Stimulated activated CD4-positive, alpha-beta T cell treated with anti-CD3 and anti-CD28 coated beads, Interleukin-12 subunit alpha, Interleukin-12 subunit beta, amount 100 ng/mL, for 24 hours (primary cell): ENCODE measurements around the gene EYA2.

Experiments used
- DNase-seq, 2 experiments: peaks; one replicate each; pipeline ENCODE4 v3.0.0-alpha.2; 2020; ENCODE audit warnings: low read depth in 2 of 2

The EYA2 gene

DNA sequence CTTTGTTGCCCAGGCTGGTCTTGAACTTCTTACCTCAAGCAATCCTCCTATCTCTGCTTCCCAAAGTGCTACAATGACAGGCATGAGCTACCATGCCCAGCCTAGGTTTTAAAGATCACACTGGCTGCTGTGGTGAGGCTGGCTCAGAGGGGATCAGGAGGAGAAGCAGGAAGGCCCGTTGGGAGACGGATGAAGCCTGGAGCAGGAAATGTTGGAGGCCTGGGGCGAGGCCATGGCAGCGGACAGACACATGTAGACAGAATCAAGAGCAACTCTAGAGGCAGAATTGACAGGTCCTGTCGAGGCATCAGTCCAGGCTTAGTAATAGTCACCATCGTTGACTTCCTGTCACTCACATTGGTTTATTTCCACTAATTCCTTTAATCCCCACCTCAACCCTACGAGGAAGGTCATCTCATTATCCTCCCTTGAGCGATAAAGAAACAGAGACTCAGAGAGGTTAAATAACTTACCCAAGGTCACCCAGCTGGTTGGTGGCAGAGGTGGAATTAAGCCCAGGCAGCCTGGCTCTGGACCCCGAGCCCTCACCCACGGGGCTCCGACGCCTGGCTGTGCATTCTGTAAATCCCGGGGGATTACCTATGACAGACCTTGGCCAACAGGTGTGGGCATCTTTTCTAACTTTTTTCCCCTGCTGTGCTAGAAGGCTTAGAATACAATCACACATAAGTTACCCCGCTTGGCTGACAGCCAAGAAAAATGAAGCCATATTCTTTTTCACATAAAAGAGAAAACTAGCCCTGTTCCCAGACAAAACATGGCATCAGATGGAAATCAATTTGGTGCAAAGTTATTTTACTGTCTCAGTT lies 113.4 kb downstream of the EYA2 start:
- DNase-seq: no peak

DNA sequence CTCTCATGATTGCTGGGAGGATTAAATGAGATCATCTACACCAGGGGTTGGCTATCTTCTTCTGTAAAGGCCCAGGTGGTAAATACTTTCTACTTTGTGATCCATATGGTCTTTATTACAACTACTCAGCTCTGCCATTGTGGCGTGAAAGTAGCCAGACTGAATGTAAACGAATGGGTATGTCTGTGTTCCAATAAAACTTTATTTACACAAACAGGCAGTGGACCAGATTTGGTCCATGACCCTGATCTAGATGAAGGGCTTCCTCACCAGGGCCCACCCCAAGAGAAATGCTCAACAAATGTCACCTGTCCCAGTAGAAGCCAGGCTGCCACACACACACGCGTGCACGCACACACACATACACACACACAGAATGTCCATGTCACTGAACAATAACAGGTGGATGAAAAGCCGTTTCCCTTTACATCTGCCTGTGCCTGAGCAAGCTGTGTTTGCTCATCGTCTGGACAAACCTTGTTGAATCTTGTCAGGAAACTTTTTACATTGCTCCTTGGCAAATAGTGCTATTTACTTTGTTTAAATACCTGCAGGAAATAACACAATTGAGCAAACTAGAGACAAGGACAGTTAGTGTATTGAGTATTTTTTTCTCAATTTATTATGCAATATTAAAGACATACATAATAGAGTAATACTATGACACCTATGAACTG lies 114.3 kb downstream of the EYA2 start:
- no peak for DNase-seq

DNA sequence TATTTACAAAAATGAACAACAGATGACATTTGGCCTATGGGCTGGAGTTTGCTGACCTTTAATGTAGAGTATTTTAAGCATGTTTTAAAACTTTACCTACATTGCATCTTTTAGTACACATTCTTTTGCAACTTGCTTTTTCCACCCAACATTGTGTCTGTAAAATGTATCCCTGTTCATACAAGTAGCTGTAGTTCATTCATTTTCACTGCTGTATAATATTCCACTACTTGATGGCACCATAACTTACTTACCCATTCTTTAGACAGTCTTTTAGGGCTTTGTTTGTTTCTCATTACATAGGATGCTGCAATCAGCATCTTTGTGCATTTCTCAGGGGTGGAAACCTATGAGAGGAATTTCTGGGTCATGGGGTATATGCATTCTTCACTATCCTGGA lies 115.1 kb downstream of the EYA2 start:
- DNase-seq: no peak

DNA sequence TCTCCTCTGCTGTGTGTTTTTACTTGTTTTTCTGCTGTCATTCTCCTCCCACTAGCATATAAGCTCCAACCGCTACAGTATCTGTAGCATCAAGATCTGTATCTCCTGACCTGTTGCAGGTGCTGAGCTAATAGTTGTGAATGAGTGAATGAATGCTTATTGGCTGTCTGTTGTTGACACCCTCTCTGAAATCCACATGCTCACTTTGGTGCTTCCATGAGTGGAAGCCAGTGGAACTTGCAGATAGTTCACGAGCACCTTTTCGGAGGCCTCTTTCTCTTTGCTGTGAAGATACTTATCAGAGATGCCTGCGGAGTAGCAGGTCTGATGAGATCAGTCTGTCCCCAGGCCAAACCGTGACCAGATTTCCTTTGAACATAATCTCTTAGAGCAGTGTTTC lies 117.3 kb downstream of the EYA2 start:
- no peak for DNase-seq

DNA sequence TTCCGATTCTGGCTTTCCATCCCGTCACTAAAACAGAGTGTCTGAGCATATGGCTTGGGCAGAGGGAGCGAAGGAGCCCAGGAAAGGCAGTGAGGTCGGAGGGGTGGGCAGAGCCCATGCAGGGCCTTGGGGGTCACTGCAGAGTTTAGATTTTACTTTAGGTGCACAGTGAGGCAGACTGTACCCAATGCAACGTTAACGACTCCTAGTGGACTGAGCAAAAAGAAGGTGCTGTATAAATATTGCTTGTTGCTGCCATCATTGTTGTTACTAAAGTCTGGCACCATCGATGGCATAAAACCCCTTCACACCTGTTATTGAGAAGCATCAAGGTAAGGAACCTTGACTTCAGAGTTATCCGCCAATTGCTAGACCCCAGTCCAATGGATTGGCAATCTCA lies 119.0 kb downstream of the EYA2 start:
- DNase-seq: no peak

DNA sequence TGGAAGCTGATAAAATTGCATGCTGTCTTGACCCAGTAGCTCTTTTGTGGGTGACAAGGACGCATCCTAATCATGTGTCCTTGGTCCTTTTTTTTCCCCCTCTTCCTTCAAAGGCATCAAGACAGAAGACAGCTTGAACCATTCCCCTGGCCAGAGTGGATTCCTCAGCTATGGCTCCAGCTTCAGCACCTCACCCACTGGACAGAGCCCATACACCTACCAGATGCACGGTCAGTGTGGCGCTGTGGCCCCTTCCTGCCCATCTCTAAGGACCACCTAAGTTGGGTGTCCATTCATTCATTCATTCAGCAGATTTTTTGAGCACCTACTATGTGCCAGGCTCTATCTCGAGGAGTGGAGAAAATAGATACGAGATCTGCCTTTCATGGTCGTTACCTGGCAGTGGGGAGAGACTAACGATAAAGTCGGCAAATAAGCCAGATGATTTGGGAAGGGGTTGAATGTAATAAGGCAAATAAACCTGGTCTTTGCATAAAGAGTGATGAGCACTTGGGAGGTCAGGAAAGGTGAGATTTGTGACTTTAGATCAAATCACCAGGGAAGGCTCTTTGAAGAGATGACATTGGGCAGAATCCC lies 121.5 kb downstream of the EYA2 start:
- DNase-seq: no peak

DNA sequence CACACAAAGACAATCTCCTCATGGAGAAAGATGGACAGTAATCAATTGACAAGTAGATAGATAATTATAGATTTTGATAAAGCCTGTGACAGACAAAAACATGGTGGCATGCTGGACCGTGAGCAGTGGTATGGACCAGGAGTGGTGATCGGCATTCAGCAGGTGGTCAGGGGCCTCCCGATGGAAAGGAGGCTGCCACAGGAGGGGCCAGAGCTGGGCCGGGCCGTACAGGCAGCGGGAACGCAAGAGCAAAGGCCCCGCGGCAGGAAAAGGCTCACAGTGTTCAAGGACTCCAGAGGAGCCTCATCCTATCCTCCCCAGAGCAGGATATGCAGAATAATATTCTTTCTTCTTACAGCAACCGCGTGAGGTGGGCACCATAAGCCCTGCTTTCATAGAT lies 123.7 kb downstream of the EYA2 start:
- no peak for DNase-seq

DNA sequence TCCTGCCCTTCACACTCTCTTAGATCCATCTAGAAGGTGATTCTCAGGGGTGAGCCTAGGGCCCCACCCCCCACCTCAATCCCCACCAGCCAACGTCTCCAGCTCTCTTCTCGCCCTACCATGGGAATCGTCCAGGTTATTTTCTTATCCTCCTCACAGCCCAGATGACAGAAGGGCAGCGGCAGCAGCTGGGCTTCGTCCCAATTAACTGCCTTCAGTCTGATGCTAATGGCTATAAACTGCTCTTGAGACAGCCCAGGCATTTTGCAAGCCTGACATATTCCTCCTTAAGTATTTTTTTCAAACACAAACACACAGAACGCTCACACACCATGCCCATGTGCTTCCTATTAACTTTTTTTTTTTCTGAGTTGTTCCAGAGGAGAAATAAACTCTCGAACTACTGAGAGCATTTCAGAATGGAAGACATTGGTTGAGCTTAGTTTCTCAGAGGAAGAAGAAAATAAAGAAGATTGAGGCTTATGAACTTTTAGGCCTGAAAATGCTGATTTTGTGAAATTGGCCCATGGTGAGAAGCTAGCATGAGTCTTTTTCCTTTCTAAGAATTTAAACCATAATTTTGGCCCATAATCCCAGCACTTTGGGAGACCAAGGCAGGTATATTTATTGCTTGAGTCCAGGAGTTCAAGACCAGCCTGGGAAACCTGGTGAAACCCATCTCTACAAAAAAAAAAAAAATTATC lies 124.6 kb downstream of the EYA2 start:
- no peak for DNase-seq

DNA sequence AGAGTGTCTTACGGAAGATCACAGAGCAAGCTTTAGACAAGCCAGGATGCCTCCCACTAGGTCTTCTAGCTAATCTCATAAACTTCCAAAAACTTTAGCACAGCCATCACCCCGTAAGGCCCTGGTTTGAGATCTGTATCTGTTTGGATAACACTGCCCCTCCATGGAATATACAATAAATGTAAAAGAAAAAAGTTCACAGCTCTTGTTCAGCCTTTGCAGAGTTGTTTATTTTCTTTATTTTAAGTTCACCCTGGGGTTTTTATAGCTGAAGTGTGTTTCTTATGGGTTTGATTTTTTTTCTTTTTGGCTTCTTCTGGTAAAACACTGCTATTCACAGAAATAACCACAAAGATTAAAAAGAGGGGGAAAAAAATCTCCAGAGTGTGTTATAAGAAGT lies 125.6 kb downstream of the EYA2 start:
- no peak for DNase-seq

DNA sequence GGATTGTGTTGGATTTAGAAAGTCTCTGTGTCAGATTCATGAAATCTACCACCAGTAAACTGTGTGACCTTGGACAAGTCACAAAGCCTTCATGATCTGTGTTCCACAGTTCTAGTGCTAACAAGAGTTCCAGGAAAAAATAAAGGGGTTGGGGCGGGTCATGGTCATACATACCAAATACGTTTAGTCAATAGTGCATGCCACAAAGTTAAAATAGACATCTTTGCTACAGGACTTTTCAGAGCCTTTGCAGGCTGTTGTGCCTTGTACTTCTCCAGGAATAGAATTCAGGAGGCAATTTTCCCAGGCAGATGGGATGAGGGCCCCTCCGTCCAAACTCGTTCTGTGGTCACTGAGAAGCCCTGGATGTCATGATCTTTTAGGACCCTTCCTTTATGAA lies 127.2 kb downstream of the EYA2 start:
- DNase-seq: no peak

DNA sequence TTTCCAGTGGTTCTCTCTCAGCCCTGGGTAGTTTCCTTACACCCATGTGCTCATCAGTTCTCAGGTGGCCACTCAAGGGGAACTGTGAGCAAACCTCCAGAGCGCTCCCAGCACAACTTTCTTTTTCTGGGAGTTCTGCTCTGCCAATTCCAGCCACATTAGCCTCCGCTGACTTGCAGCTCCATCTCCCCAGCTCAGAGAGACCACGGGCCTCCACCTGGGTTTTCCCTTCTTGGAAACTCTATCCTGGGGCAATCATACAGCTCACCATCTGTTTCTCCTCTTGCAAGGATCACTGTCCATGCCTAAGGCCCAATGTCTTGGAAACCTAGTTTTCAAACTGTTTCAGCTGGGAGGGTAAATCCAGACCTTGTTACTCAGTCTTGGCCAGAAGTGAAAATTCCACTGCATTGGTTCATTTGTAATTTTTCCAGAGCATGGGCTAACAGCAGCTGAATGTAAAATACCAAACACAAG lies 129.9 kb downstream of the EYA2 start:
- DNase-seq: no peak

DNA sequence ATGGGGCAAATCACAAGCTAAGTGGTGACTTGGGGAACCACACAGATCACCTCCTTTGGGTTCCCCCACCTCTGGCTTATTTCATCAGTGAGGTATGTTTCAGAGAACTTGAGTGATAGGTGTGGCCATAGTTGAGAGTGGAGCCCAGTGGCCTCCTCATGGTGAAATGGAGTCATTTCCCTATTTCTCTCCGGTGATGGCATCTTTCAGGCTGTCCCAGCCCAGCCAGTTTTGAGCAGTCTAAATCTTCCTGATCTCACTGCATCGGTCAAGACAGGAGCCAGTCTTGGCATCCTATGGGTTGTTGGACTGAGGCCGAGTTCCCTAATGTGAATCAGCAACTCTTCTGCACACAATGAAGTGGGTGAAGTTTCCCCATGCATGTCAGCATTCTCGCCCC lies 132.4 kb downstream of the EYA2 start:
- DNase-seq: no peak

DNA sequence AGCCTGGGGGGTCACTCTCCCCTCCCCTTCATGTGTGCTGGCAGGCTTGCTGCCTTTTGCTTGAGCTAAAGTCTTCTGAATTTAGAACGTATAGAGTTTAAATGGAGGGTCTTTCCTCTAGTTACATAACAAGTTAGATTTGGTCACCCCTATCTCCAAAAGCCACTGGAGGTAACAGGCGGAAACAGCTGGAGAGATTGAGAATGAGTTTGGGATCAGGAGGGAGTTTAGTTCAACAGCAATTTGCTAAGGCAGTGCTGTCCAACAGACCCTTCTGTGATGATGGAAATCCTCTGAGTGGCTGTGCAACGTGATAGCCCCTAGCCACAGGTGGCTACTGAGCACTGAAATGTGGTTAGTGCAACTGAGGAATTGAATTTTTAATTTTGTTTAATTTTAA lies 132.8 kb downstream of the EYA2 start:
- no peak for DNase-seq

DNA sequence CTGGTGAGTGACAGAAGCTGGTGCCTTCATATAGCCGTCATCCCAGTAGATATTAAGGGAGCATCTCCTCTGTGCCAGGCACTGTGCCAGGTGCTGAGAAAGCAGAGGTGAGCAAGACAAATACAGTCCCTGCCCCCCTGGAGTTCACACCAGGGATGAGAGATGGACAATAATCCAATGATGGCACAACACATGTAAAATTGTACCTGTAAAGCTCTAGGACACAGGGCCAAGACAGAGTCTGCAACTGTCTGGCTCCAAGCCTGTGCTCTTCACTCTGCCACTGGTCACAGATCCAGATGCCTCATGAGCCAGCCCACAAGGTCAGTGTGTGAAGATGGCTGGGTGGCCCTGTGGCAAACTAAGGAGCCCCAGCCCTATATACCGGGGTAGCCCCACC lies 133.8 kb downstream of the EYA2 start:
- DNase-seq: no peak

DNA sequence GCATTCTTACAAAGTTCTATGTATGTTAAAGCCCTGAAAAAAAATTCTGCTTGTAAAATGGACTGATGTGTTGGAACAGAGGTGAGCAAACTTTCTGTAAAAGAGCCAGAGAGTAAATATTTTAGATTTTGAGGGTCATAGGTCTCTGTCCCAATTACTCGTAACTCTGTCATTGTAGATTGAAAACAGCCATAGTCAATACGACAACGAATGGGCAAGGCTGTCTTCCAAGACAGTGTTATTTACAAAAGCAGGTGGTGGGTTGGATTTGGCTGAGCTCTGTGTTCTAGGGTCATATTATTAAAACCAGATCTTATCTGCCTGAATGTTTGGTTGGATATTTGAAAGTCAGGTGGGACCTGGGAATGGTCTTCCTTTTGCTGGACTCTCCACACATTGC lies 135.2 kb downstream of the EYA2 start:
- DNase-seq: no peak

DNA sequence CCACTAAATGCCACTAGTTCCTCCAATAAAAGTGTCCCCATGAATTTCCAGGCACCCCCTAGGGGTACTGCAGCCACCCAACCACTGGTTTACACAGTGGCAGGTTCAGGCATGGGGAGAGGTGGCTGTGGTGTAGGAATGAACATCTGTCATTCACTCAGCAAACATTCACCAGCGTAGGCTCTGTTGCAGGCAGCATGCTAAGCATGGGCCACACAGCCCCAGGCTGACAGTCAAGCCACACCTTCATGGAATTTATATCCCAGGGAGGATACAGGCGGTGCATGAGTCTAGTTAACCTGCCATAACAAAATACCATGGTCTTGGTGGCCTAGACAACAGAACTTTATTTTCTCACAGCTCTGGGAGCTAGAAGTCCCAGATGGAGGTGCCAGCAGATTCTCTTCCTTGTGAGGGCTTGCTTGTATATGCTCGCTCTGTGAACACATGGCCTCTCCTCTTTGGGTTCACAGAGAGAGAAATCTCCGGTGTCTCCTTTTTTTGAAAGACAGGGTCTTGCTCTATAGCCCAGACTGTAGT lies 135.7 kb downstream of the EYA2 start:
- no peak for DNase-seq

DNA sequence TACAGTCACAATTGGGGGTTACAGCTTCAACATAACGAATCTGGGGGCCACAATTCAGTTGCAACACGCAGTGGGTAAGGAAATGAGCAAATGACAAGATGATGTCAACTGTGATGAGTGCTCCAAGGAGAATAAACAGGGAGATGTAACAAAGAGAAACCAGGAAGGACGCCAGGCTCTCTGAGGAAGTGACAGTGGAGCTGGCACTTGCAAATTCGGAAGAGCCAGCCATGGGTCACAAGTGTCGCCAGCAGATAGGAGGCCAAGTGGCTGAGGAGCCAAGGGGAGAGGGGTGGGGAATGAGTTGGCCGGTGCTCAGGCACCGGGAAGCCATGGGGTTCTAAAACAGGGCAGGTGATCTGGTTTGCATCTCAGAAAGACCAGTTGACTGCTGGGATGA lies 136.4 kb downstream of the EYA2 start:
- DNase-seq: no peak

DNA sequence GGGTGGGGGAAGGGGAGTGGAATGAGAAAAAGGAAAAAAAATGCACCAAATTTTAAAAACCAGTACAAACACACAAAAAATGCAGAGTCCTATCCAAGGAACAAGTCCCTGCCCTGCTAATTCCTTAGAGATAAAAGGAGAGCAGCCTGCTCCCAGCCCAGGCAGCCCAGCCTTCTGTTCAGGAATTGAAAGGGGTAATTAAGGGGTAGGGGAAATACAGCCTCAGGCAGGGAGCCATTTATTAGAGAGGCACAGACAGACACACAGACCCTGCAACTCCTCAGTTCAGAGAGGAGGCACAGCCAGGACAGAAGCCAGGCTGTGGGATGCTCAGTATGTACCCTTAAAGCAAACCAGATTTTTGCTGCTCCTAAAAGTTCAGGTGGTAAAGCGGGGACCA lies 137.2 kb downstream of the EYA2 start:
- DNase-seq: no peak

DNA sequence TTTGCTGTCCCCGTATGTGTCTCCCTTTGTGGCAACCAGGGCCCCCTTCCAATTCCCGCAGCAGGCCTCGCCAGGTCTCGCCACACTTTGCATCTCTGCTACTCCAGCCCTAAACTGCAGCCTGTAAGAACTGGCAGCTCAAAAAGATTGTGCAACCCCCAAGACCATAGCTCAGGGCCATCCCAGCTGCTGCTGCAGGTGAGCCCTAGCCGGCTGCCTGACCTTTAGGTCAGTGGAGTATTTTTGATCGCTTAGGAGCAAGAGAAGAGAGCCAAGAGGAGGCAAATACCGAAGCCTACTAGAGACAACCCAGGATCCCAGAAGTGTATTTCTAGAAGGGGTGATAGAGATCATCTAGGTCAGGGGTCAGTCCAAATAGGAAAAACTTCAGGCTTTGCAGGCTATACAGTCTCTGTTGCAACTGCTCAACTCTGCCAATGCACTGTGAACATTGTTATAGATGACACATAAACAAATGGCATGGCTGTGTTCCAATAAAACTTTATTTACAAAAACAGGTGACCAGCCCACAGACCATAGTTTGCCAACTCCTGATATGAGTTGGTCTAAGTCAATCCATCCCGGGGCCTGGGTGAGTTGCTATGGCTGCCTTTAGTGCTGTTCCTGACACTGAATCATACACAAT lies 138.4 kb downstream of the EYA2 start:
- DNase-seq: no peak

DNA sequence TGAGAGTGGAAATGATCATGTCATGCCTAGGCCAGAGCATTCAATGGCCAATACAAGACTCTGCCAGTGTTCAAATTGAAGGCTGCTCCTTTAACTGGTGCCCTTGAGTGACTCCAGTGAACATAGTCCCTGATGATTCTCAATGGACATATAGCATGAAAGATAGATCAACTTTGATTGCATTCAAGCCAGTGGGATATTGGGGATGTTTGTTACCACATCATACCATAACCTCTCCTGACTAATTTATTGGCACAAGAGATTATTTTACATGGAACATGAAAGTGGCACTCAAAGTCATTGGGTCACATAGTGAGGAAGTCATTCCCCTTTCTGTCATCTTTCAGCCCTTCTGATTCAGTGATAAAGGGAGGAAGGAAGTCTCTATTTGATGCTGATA lies 139.0 kb downstream of the EYA2 start:
- DNase-seq: no peak

DNA sequence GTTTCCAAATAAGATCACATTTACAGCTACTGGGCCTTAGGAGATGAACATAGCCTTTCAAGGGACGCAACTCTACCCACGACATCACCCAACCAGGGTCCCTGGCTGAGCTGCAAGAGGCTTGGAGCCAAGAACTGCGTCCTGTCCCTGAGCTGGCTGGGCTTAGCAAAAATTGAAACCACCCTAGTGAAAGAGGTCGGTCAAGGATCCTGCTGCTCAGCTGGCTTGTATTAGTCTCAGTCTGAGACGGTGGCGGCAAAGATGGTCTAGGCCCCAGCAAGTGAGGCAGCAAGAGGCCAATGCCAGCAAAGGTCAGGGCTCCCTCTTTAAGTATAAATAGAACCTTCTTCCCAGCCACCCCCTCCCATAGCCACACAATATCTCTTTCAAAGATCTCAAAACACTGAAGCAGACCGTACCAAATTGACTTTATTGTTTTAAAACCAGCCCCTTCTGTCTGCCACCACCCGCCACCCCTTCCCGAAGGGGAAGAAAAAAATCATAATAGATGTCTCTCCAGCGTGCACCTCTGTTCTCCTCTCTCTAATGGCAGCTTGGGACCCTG lies 140.5 kb downstream of the EYA2 start:
- DNase-seq: no peak
